ENCODE results near the gene UGT3A2. TPM values are rescaled to one million over a fixed set of nuclear protein-coding genes. Genes with fewer than 3 reads are reported as not detected.
"Not testable (repeated sequence)": the region's sequence is repeated elsewhere in the genome, so short reads cannot be mapped to it uniquely, and the experiment has no call there.

UGT3A2 gene
- total RNA-seq, 2 experiments from 2014 or later = not detected

GRCh38 chr5:36056422-36056821 is 10.3 kb downstream of the UGT3A2 start:
- POLR2A ChIA-PET = no interaction called here
- CTCF ChIA-PET = no interaction called here

DNA sequence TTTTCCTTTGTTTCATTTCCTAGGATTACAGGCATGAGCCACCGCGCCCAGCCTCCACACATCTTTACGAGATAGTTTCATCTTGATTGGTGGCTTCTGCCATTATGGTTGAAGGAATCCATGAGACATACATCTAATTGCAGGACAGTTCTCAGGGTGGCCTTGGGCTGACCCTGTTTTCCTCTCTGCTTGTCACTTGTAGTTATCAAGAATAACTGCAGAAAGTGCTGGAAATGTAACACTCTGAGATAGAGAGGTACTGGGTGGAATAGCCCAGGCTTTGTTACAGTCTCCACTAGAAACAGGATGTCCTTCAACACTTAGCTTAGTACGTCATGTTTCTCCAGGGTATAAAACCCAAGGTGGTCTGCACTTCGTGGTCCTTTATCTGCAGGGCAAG is 10.7 kb downstream of the UGT3A2 start:
- CTCF ChIA-PET = no interaction called here
- POLR2A ChIA-PET = no interaction called here

DNA sequence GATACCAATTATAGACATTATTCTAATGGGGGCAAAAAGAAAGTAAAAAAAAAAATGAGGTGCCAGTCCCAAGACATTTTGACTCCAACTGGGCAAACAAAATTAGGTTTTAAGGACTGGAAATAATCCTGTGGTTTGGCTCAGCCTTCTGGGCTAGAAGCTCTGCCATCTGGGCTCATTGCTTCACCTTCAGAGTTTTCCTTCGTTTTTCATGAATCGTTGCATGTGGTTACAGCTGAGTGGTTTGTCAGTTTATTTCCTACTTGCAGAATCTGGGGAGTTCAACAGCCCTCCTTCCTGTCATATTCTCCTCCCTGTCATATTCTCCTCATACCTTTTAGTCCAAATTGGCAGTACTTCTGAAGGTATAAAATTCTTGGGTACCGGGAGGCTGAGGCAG is 12.0 kb downstream of the UGT3A2 start:
- POLR2A ChIA-PET = no interaction called here
- CTCF ChIA-PET = no interaction called here

GRCh38 chr5:36052538-36052937 is 14.1 kb downstream of the UGT3A2 start:
- ChIA-PET CTCF (no interaction called here), POLR2A (no interaction called here)

- CTCF ChIA-PET = no interaction called here
- POLR2A ChIA-PET = no interaction called here
These were observed 16.7 kb downstream of the UGT3A2 start for GRCh38 chr5:36049949-36050348.

DNA sequence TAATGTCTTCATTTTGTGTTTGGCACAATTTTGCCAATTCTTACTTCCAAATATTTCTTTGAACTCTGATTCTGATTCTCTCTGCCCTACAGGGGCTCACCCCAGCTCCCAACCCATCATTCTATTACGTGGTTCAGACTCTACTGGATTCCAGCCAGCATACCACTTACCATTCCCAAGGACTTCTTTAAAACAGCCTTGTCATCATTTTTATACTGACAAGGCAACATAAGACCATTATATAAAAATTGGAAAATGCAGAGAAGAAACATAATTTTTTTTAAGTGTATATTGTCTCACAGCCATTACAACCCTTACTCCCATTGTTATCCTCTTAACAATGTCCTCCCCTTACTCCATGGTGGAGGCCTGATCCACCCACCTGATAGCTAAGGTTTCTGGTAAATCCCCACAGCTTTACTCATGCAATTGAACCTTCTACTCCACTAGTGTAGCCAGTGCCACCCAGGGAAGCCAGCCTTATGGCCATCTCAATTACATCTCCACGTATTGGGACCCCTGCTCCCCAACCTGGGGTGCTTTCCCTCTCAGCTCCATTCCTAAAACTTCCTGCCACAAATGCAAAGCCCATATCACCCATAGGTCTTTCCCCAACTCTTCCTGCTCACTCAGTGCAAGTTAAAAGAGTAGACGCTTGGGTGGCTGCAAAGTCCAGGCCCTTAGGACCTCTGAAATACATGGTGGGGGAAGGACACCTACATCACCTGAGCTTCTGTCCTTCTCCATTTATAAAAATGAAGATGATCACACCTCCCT is 19.1 kb downstream of the UGT3A2 start:
- ChIA-PET CTCF (no interaction called here), POLR2A (no interaction called here)

GRCh38 chr5:36045895-36046294 is 20.8 kb downstream of the UGT3A2 start:
- ChIA-PET POLR2A (no interaction called here), CTCF (no interaction called here)

GRCh38 chr5:36041537-36041845 is 25.2 kb downstream of the UGT3A2 start:
- POLR2A ChIA-PET = no interaction called here
- CTCF ChIA-PET = no interaction called here

GRCh38 chr5:36040651-36041536 is 25.8 kb downstream of the UGT3A2 start:
- POLR2A ChIA-PET = no interaction called here
- CTCF ChIA-PET = no interaction called here

DNA sequence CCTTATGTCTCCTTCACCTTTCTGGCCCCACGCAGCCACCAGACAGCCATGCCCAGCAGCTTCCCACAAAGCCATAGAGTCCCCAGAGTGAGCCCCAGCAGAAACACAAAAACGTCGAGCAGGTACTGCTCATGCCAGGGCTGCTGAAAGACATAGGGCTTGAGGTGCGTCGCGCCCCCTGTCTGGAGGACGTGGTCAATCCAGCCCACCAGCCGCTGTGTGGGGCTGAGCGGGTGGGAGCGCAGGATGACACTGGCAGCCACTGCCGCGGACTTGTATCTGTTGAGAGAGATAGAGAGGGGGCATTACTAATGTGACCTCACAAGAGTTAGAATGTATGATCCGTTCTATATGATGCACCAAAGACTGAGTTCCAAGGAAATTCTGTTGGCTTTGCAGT is 31.0 kb downstream of the UGT3A2 start:
- POLR2A ChIA-PET = no interaction called here

GRCh38 chr5:36034536-36035134 is 32.0 kb downstream of the UGT3A2 start:
- CTCF ChIA-PET = not testable (repeated sequence)

More for the DNA sequence above, 31.0 kb downstream of the UGT3A2 start:
- CTCF ChIA-PET = no interaction called here

GRCh38 chr5:36033486-36033885 is 33.2 kb downstream of the UGT3A2 start:
- POLR2A ChIA-PET = no interaction called here
- CTCF ChIA-PET = no interaction called here

More at GRCh38 chr5:36034536-36035134, 32.0 kb downstream of the UGT3A2 start:
- POLR2A ChIA-PET = not testable (repeated sequence)

- CTCF ChIA-PET = no interaction called here
These were observed 33.6 kb downstream of the UGT3A2 start for GRCh38 chr5:36033047-36033446.

GRCh38 chr5:36031223-36031622 is 35.5 kb downstream of the UGT3A2 start:
- CTCF ChIA-PET = no interaction called here
- POLR2A ChIA-PET = no interaction called here

More at GRCh38 chr5:36033047-36033446, 33.6 kb downstream of the UGT3A2 start:
- POLR2A ChIA-PET = no interaction called here

- ChIA-PET POLR2A (interaction anchor here (0.6 kb wide), 1 partner anchor 95 kb away, joined by 3 read pairs; no protein-coding TSS in a partner anchor), CTCF (no interaction called here)
These were observed 36.8 kb downstream of the UGT3A2 start for GRCh38 chr5:36029914-36030313.

GRCh38 chr5:36028816-36029465 is 37.7 kb downstream of the UGT3A2 start:
- CTCF ChIA-PET = no interaction called here
- POLR2A ChIA-PET = no interaction called here

DNA sequence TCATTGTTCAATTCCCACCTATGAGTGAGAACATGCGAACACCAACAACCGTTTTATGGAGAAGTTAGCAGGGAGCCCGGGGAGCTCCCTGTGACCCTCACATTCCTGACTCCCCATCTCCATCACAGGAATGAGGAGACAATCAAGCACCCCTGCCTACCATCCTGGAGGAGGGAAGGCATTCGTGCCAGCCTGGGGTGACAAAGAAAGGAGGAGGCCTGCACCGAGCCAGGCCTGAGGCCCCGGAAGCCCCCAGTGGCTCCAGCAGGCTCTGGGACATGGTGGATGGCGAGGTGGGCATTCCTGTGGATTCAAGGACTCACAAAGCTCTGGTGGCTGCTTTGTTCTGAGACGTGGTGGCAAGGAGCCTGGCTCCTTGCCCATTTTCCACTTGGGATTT is 39.0 kb downstream of the UGT3A2 start:
- ChIA-PET CTCF (no interaction called here), POLR2A (no interaction called here)

GRCh38 chr5:36026706-36027465 is 39.8 kb downstream of the UGT3A2 start:
- ChIA-PET POLR2A (no interaction called here), CTCF (no interaction called here)

DNA sequence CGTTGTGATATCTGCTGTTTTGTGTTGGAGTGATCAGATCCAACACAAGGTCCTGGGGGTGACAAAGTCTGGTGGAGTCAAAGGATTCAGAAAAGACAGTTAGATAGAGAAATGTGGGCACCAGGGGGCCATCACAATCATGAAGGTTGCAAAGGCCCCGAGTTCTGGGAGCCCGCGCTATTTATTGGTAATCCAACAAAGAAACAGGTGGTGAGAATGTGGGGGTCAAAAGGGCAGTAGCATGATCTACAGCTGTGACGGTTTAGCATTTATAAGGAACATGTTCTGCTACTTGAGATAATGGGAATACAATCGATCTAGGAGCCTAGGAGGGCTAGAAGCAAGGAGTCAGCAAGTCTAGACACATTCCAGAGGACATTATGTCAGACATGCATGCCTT is 44.4 kb downstream of the UGT3A2 start:
- CTCF ChIA-PET = not testable (repeated sequence)

DNA sequence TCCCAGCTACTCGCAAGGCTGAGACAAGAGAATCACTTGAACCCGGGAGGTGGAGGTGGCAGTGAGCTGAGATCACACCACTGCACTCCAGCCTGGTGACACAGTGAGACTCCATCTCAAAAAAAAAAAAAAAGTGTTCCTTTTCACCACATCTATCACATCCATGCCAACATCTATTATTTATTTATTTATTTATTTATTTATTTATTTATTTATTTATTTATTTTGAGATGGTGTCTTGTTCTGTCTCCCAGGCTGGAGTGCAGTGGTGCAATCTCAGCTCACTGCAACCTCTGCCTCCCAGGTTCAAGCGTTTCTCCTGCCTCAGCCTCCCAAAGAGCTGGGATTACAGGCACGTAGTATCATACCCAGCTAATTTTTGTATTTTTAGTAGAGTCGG is 47.1 kb downstream of the UGT3A2 start:
- CTCF ChIA-PET = not testable (repeated sequence)

More for the DNA sequence above, 44.4 kb downstream of the UGT3A2 start:
- POLR2A ChIA-PET = not testable (repeated sequence)

More for the DNA sequence above, 47.1 kb downstream of the UGT3A2 start:
- POLR2A ChIA-PET = not testable (repeated sequence)
